ENCODE measurements around the gene TPRG1.
A peak's percentile ranks its signal among the peaks of the same experiment; 100 is the strongest.

The TPRG1 gene

GRCh38 chr3:189273736-189274135, 102.0 kb downstream of the TPRG1 start:
- DNase-seq (ENCODE audit: extremely low spot score, insufficient read length, low read depth) (no peak), FAIRE-seq (no peak)

- DNase-seq (ENCODE audit: extremely low spot score, insufficient read length, low read depth) (no peak), FAIRE-seq (peak; percentile 38)
Observed at GRCh38 chr3:189275182-189275581, 103.4 kb downstream of the TPRG1 start.

GRCh38 chr3:189275852-189276251, 104.1 kb downstream of the TPRG1 start:
- FAIRE-seq (peak; percentile 51), DNase-seq (ENCODE audit: extremely low spot score, insufficient read length, low read depth) (no peak)

GRCh38 chr3:189276444-189277219, 104.9 kb downstream of the TPRG1 start:
- FAIRE-seq (peak; percentile 69), DNase-seq (ENCODE audit: extremely low spot score, insufficient read length, low read depth) (no peak)

GRCh38 chr3:189277711-189278110, 105.9 kb downstream of the TPRG1 start:
- DNase-seq (ENCODE audit: extremely low spot score, insufficient read length, low read depth) (no peak), FAIRE-seq (peak; percentile 69)

- DNase-seq (ENCODE audit: extremely low spot score, insufficient read length, low read depth) (no peak), FAIRE-seq (no peak)
Observed at GRCh38 chr3:189278221-189278620, 106.5 kb downstream of the TPRG1 start.

- no peak for FAIRE-seq
- no peak for DNase-seq (ENCODE audit: extremely low spot score, insufficient read length, low read depth)
Observed at GRCh38 chr3:189282189-189282588, 110.4 kb downstream of the TPRG1 start.

GRCh38 chr3:189282741-189283140, 111.0 kb downstream of the TPRG1 start:
- FAIRE-seq (no peak), DNase-seq (ENCODE audit: extremely low spot score, insufficient read length, low read depth) (no peak)

GRCh38 chr3:189286188-189286587, 114.4 kb downstream of the TPRG1 start:
- DNase-seq (ENCODE audit: extremely low spot score, insufficient read length, low read depth) (no peak), FAIRE-seq (peak; percentile 72)

- FAIRE-seq (peak; percentile 58), DNase-seq (ENCODE audit: extremely low spot score, insufficient read length, low read depth) (no peak)
Observed at GRCh38 chr3:189286916-189287315, 115.1 kb downstream of the TPRG1 start.

- DNase-seq (ENCODE audit: extremely low spot score, insufficient read length, low read depth) (peak; percentile 28), FAIRE-seq (peak; percentile 98)
Observed at GRCh38 chr3:189288348-189289235, 116.8 kb downstream of the TPRG1 start.

GRCh38 chr3:189289251-189289650, 117.5 kb downstream of the TPRG1 start:
- FAIRE-seq (no peak), DNase-seq (ENCODE audit: extremely low spot score, insufficient read length, low read depth) (no peak)

GRCh38 chr3:189292667-189293484, 121.1 kb downstream of the TPRG1 start:
- no peak for FAIRE-seq
- no peak for DNase-seq (ENCODE audit: extremely low spot score, insufficient read length, low read depth)

GRCh38 chr3:189294649-189295048, 122.9 kb downstream of the TPRG1 start:
- FAIRE-seq: no peak
- no peak for DNase-seq (ENCODE audit: extremely low spot score, insufficient read length, low read depth)

- FAIRE-seq (no peak), DNase-seq (ENCODE audit: extremely low spot score, insufficient read length, low read depth) (no peak)
Observed at GRCh38 chr3:189295089-189295488, 123.3 kb downstream of the TPRG1 start.

- FAIRE-seq (no peak), DNase-seq (ENCODE audit: extremely low spot score, insufficient read length, low read depth) (no peak)
Observed at GRCh38 chr3:189297932-189298331, 126.2 kb downstream of the TPRG1 start.

GRCh38 chr3:189298469-189299375, 127.0 kb downstream of the TPRG1 start:
- FAIRE-seq: no peak
- no peak for DNase-seq (ENCODE audit: extremely low spot score, insufficient read length, low read depth)

GRCh38 chr3:189300345-189300744, 128.6 kb downstream of the TPRG1 start:
- FAIRE-seq (no peak), DNase-seq (ENCODE audit: extremely low spot score, insufficient read length, low read depth) (no peak)

GRCh38 chr3:189301479-189301878, 129.7 kb downstream of the TPRG1 start:
- no peak for DNase-seq (ENCODE audit: extremely low spot score, insufficient read length, low read depth)
- no peak for FAIRE-seq

All from GM18507 (cell line).